HFFc6 (cell line): ENCODE measurements around the gene NCR3LG1. TPM values are rescaled to one million over a fixed set of nuclear protein-coding genes. Genes with fewer than 3 reads are reported as not detected.

ENCODE experiments used
- DNase-seq: peaks from one replicate; pipeline ENCODE4 v3.0.0-alpha.2; 2018
- H3K27ac Mint-ChIP-seq: 2 replicates; pipeline ENCODE4 v1.8.0; 2020; ENCODE audit warnings: mild to moderate bottlenecking, mixed read lengths
- H3K27me3 Mint-ChIP-seq: 2 replicates; pipeline ENCODE4 v1.8.0; 2021; ENCODE audit warnings: mild to moderate bottlenecking, moderate library complexity, mixed read lengths; ENCODE audit not compliant: insufficient read depth
- H3K36me3 Mint-ChIP-seq: 2 replicates; pipeline ENCODE4 v1.8.0; 2021; ENCODE audit warnings: low read depth, mixed read lengths
- H3K4me1 Mint-ChIP-seq: 2 replicates; pipeline ENCODE4 v1.8.0; 2020; ENCODE audit warnings: low read depth, mixed read lengths
- H3K4me3 Mint-ChIP-seq: 2 replicates; pipeline ENCODE4 v1.8.0; 2020; ENCODE audit warnings: mild to moderate bottlenecking, moderate library complexity, mixed read lengths
- H3K9me3 Mint-ChIP-seq: 2 replicates; pipeline ENCODE4 v1.8.0; 2020; ENCODE audit warnings: mild to moderate bottlenecking, mixed read lengths
- CTCF ChIP-seq: fragments of 200-600 bp; sonication (generic); IDR thresholded peaks from 2 replicates; pipeline ENCODE4 v1.5.0; 2021; ENCODE audit warnings: antibody characterized with exemption, mild to moderate bottlenecking
- total RNA-seq, 6 experiments: library from RNA; stranded (reverse); fragmentation: NEBNext Ultra II Directional; extraction: Animal tissue kit (Norgen Biotek cat#: 25700); gene quantifications; 2 replicates in 1 of 6; 3 replicates in 5 of 6; pipeline ENCODE4 v1.2.3, GENCODE V29; 2021

Gene NCR3LG1
- total RNA-seq, 6 experiments from 2014 or later: 2.2 to 3.4 (median 2.5) TPM

DNA sequence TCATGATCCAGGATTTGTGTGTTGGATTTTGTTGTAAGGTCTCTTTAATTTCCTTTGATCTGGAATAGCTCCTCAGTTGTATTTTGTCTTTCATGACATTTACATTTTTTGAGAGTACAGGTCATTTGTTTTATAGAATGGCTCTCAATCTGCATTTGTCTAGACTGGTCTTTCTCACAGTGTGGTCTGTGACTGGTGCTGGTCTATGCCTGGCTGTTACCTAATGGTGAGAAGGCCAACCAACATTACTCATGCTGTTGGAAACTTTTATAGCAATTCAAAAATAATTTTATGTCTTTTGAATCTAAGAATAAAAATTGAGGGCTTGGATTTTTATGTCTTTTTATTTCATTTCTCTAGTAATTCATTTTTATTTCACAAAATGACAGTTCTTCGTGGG is 3.9 kb upstream of the NCR3LG1 start:
- TF ChIP-seq CTCF: no peak
- Mint-ChIP-seq H3K4me1 (peaks cover 36% of the 10 kb centered on the region), H3K27ac (no peak overlapping the region), H3K27me3 (peaks cover 2% of the 10 kb centered on the region), H3K9me3 (no peaks in the 10 kb centered on the region), H3K36me3 (peaks cover 4% of the 10 kb centered on the region; the same call in 1 of the 2 replicates), H3K4me3 (no peak overlapping the region)
- DNase-seq: no peak

DNA sequence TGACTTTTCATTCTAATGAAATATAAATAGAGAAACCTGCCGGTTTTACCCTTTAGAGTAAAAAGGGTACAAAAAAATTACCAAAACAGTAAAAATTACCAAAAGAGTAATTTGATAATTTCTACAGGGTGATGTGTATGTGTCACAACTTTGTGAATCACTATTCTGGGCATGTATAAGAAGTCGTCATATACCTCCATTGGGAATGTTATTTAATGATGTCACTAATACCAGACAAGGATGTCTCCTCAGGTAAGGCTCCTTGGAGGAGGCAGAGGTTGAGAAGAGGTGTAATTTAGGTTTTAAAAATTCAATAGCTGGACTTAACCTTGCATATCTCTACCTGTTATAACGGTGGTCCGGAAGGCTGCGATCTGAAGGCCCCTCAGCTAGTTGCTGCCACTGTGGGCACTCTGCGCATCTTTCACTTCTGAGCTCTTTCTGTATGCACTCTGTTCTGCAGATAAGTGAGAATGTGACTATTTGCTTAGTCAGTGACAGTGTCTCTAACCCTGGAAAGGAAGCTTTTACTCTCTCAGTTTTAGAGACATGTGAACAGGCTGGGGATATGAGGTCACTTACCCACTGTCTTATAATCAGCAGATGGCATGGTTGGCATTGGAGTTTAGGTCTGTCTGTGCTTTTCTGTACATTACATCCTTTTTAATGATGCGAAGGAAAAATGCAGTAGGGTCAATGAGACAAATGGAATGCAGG is 987 bp upstream of the NCR3LG1 start:
- Mint-ChIP-seq H3K27me3 (peaks cover 2% of the 10 kb centered on the region), H3K9me3 (no peaks in the 10 kb centered on the region)
- TF ChIP-seq CTCF: no peak

DNA sequence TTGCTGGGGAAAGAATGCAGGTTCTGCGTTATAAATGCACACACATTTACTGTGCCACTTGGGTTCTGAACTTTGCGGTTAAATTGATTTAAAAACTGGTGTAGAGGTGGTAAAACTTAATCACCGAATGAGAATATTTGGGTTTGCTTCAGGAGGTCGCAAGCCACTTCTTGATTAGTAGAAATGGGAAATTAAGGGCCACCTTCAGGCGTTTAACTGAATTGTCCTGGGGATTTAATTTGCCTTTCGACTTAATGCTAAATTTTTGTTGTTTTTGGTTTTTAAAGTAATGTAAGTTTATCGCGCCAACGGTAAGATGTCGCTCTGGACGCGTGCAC is 459 bp upstream of the NCR3LG1 start:
- Mint-ChIP-seq H3K27ac (peak overlapping the region; percentile 91), H3K9me3 (no peaks in the 10 kb centered on the region), H3K36me3 (no peaks in the 10 kb centered on the region; the same call in 1 of the 2 replicates), H3K27me3 (peaks cover 2% of the 10 kb centered on the region), H3K4me3 (peak overlapping the region; percentile 95), H3K4me1 (peaks cover 32% of the 10 kb centered on the region)
- DNase-seq: no peak
- peak; percentile 55 for TF ChIP-seq CTCF

More for the DNA sequence above, 987 bp upstream of the NCR3LG1 start:
- H3K4me1 Mint-ChIP-seq: peaks cover 32% of the 10 kb centered on the region
- no peaks in the 10 kb centered on the region; the same call in 1 of the 2 replicates for H3K36me3 Mint-ChIP-seq
- no peak for DNase-seq
- H3K4me3 Mint-ChIP-seq: peak overlapping the region; percentile 95
- H3K27ac Mint-ChIP-seq: peak overlapping the region; percentile 91; the same call in 1 of the 2 replicates

GRCh38 chr11:17352950-17353820 is 1.6 kb downstream of the NCR3LG1 start:
- H3K27ac Mint-ChIP-seq: peak overlapping the region; percentile 91
- H3K4me3 Mint-ChIP-seq: peak overlapping the region; percentile 95
- peaks cover 2% of the 10 kb centered on the region for H3K27me3 Mint-ChIP-seq
- DNase-seq: peak; percentile 73
- peaks cover 32% of the 10 kb centered on the region for H3K4me1 Mint-ChIP-seq
- no peaks in the 10 kb centered on the region for H3K9me3 Mint-ChIP-seq
- TF ChIP-seq CTCF: peak; percentile 26; the same call in 1 of the 2 replicates
- peaks cover 5% of the 10 kb centered on the region; the same call in 1 of the 2 replicates for H3K36me3 Mint-ChIP-seq

DNA sequence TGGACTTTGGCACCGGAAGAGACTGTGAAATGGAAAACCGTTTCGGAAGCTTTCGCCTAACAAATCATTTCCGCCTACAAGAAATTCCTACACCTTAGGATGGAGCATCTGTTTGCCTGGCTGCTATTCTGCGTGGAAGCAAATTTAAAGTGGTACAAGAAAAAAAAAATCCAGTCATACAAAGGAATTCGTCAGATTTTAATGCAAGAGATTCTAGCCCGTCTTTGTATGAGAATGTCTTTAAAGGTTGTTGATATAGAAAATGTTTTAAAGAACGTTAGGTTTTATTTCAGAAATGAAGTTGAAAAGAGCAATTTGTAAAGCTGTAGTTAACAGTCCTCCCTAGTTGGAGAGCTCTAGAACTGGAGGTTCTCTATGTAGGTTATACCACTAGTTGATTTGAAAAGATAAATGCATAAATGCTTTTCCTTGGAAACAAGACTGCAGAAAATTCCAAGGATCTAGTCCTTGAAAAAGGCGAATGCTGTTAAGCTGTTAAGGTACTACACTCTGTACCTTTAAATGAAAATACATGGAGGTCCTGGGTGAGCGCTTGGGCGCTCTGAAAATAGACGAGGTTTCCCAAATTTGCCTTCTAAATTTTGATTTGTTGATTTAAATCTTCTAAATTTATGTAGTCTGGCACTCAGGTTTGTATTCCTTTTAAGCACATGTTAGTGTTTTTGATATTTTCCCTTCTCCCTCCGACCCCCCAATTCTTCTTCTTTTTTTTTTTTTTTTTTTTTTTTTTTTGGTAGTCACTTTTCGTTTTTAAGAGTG is 2.4 kb downstream of the NCR3LG1 start:
- Mint-ChIP-seq H3K4me1 (peaks cover 32% of the 10 kb centered on the region), H3K27me3 (peaks cover 2% of the 10 kb centered on the region), H3K4me3 (peak overlapping the region; percentile 95), H3K9me3 (no peaks in the 10 kb centered on the region), H3K27ac (peak overlapping the region; percentile 91), H3K36me3 (peaks cover 11% of the 10 kb centered on the region)
- no peak for TF ChIP-seq CTCF
- no peak for DNase-seq
